GM19240 (cell line): ENCODE measurements around the gene KIF4A.
"Not testable (repeated sequence)": the region's sequence is repeated elsewhere in the genome, so short reads cannot be mapped to it uniquely, and the experiment has no call there.

ENCODE experiments used
- DNase-seq: peaks from one replicate; pipeline ENCODE4 v3.0.0; 2011; ENCODE audit warnings: low spot score; ENCODE audit not compliant: insufficient read length

Gene KIF4A

GRCh38 chrX:70398899-70399298, 109.0 kb downstream of the KIF4A start:
- DNase-seq, result no peak

GRCh38 chrX:70400181-70400580, 110.3 kb downstream of the KIF4A start:
- not testable (repeated sequence) for DNase-seq

DNA sequence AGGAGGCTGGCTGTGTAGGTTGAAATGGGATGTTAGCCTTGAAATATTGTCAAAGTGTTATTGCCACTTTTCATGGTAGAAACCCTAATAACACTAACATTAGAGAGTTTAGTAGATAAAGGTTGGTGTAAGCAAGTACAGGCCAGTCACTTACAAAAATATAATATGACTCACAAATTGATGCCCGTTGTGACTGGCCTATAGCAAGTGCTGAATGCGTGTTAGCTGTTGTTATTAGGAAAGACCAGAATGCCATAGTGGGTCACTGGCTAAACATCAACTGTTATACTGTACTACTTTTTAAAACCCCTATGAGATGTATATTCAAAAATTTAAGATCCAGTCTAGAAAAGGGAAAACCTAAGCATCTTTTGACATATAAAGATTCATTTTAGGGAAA, 112.8 kb downstream of the KIF4A start:
- no peak for DNase-seq

DNA sequence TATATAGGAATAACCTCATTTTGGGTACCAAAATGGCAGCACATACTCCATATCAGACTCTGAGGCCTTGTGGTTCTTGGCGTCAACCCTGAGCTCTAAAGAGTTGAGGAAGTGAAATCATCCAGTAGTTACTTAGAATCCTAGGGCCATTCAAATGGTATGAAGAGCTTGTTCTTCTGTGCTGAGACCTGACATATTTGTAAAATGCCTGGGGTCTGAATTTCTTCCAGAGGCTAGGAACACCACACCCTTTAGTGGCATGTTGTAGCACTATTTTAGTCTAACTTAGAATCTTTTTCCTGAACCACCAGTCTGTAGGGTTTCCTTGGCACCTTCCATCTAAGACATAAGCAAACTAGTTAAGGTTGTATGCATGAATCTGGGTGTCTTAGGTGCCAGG, 115.1 kb downstream of the KIF4A start:
- no peak for DNase-seq

GRCh38 chrX:70410921-70411320, 121.0 kb downstream of the KIF4A start:
- no peak for DNase-seq

DNA sequence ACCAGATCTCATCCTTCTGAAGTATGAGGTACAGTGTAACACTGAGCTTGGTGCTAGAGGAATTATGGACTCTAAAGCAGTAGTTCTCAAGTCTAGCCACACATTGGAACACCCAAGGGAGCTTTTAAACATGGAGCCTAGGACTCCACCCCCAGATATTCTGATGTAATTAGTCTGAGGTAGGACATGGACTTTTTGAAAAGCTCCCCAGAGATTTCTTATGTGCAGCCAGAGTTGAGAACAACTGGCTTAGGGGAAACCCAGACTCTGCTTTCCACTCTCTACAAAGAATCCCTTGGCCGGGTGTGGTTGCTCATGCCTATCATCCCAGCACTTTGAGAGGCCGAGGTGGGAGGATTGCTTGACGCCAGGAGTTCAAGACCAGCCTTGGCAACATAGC, 121.6 kb downstream of the KIF4A start:
- no peak for DNase-seq

DNA sequence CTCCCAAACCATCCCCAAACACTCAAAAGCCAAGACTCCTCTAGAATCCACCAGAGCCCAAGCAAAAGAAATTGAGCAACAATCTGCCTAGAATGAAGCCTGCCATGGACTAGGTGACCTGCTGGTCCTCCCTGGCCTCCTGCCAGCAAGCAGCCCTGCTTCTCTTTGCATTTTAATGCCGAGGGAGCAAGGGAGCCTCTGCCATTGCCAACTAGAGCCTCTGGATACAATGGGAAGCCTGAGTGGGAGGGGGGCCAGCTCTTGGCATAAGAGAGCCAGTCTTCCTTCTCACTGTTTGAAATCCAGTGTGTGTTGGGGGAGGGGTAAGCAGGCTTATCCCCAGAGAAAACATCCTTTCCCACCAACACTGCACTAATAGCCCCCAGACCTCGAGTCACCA, 131.7 kb downstream of the KIF4A start:
- no peak for DNase-seq

GRCh38 chrX:70422851-70423341, 133.0 kb downstream of the KIF4A start, which contains the start of gene GDPD2:
TSS of gene GDPD2 (plus strand) at chrX:70423314. CDS start at chrX:70424985, 1,671 bp downstream.
- DNase-seq, result no peak

DNA sequence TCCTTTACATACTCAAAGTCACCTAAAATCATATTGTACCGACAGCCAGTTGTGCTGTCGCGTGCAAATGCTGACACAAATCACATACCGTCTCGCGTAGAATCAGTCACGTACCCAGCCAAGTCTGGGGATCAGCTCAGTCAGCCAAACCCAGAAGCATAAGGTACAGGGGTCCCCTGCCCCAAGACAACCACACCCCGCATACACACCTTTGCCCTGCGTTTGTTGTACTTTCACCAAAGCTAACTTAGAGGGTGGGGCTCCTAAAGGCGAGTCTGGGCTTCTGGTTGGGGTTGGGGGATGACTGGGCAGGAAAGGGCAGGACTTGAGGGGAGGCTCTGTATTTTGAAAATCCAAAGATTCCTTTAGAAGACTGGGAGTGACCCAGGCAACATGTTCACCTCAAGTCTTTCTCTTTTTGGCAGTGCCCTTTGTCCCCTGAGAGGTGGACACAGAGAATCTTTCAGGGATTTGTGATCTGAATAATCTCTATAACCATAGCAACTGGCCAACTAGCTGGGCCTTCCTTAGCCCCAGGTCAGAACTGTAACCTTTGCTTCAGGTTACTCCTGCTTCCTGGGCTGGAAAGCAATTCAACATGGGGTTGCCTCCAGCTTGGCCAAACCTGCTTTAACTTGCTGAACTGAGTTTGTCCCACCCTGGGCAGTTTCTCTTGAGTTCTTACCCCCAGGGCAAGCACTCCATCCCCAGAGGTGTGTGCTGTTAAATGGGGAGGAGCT, 134.2 kb downstream of the KIF4A start:
- DNase-seq, result no peak

DNA sequence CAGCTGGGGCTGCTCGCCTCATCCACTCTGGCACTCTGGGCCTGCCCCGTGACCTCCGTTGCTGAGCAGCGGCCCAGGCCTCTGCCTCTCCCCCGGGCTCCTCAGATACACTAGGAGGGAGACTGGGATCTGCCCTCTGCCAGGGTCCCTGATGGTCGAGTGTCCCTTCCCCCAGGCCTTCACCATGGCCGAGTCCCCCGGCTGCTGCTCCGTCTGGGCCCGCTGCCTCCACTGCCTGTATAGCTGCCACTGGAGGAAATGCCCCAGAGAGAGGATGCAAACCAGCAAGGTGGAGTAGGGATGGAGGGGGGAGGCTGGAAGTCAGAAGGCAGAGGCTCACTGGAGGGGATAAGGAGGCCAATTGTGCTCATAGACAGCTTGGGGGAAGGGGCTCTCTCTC, 134.9 kb downstream of the KIF4A start:
- DNase-seq, result no peak

GRCh38 chrX:70426286-70427278, 136.7 kb downstream of the KIF4A start:
- no peak for DNase-seq

GRCh38 chrX:70427365-70427764, 137.5 kb downstream of the KIF4A start:
- DNase-seq, result no peak

- DNase-seq, result no peak
Observed at GRCh38 chrX:70429759-70430158, 139.9 kb downstream of the KIF4A start.

- no peak for DNase-seq
Observed at GRCh38 chrX:70432936-70433847, 143.3 kb downstream of the KIF4A start.

GRCh38 chrX:70433848-70434351, 144.0 kb downstream of the KIF4A start:
- DNase-seq, result peak; percentile 48

GRCh38 chrX:70434352-70434866, 144.5 kb downstream of the KIF4A start:
- DNase-seq, result peak; percentile 41

DNA sequence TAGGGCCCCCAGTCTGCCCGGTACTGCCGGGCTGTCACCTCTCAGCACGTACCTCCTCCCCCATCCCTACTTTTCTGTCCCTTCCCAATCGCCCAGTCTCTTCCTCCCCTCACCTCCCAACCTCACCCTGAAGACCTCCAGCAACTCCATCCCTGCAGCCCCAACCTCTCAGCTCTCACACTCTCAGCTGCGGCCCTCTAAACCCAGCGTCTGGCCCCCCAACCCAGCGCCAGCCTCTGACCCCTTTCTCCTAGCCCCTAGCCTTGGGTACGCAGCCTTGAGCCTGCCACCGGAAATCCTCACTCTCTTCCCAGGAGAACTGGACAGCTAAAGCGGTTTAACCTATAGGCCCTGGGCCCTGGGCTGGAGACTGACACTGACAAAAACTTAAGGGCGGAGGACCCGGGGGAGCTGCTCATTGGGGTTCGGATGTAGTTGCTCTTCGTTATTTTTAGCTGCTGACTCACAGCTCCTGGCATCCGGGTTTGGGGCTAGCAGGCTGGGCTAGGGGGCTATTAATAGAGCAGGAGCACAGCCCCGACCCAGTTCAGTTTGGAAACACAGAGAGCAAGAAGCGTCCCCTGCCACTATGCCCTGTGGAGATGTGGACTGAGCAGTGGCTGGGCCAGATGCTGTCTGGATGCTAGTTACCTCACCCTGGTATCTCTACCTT, 145.1 kb downstream of the KIF4A start:
- DNase-seq, result no peak

GRCh38 chrX:70436343-70436742, 146.4 kb downstream of the KIF4A start:
- DNase-seq, result no peak

- no peak for DNase-seq
Observed at GRCh38 chrX:70437011-70437410, 147.1 kb downstream of the KIF4A start.
